ENCODE data around the gene GRAMD2B. TPM values are rescaled to one million over a fixed set of nuclear protein-coding genes. Genes with fewer than 3 reads are reported as not detected.
"Not testable (repeated sequence)": the region's sequence is repeated elsewhere in the genome, so short reads cannot be mapped to it uniquely, and the experiment has no call there.

Gene GRAMD2B
- polyA plus RNA-seq, 1 donor from 2014 or later = not detected

- Histone ChIP-seq H3K79me2 (replicated peaks; ENCODE audit: insufficient read depth, low read length) (no peaks in the 10 kb centered on the region), H3K4me3 (ENCODE audit: low read length) (no peak overlapping the region), H3K4me2 (ENCODE audit: low read length) (no peak overlapping the region), H3K27me3 (ENCODE audit: insufficient read depth, low read depth, low read length) (no peaks in the 10 kb centered on the region), H3K9ac (ENCODE audit: low read length) (no peak overlapping the region), H3K27ac (ENCODE audit: low read length) (no peak overlapping the region), H3K9me3 (ENCODE audit: low read length) (no peaks in the 10 kb centered on the region), H2AFZ (ENCODE audit: low read depth, low read length) (no peak overlapping the region), H3F3A (ENCODE audit: insufficient read depth, low read length, poor library complexity, severe bottlenecking) (no peaks in the 10 kb centered on the region), H3K9me2 (ENCODE audit: insufficient read depth, low read length) (no peaks in the 10 kb centered on the region), H4K20me1 (ENCODE audit: insufficient read depth) (no peaks in the 10 kb centered on the region), H3K36me3 (ENCODE audit: insufficient read depth, low read length) (no peaks in the 10 kb centered on the region)
- TF ChIP-seq TAF1 (IDR thresholded peaks at IDR 0.05; ENCODE audit: low read depth) = no peak
- TF ChIP-seq SMC3 (conservative IDR thresholded peaks at IDR 0.05; ENCODE audit: poor library complexity) = no peak
- TF ChIP-seq EP300 (conservative IDR thresholded peaks at IDR 0.05; ENCODE audit: poor library complexity, severe bottlenecking) = no peak
- TF ChIP-seq RAD21 (conservative IDR thresholded peaks at IDR 0.05) = no peak
- no peak for TF ChIP-seq CTCF (IDR thresholded peaks at IDR 0.05; ENCODE audit: poor library complexity, severe bottlenecking)
- TF ChIP-seq REST (IDR thresholded peaks at IDR 0.05; ENCODE audit: borderline replicate concordance) = no peak
- no peak for TF ChIP-seq POLR2AphosphoS5 (IDR thresholded peaks at IDR 0.05)
- TF ChIP-seq EZH2 (IDR thresholded peaks at IDR 0.05; ENCODE audit: borderline replicate concordance, insufficient read depth, low read length, poor library complexity, severe bottlenecking) = no peak
- no peak for TF ChIP-seq MXI1 (conservative IDR thresholded peaks at IDR 0.05; ENCODE audit: poor library complexity, severe bottlenecking)
These were observed 44.9 kb downstream of the GRAMD2B start for GRCh38 chr5:126468091-126468490.

- Histone ChIP-seq H3K27ac (ENCODE audit: low read length) (no peak overlapping the region), H3K9ac (ENCODE audit: low read length) (no peak overlapping the region), H2AFZ (ENCODE audit: low read depth, low read length) (no peak overlapping the region), H3K4me3 (ENCODE audit: low read length) (no peak overlapping the region), H3F3A (ENCODE audit: insufficient read depth, low read length, poor library complexity, severe bottlenecking) (no peaks in the 10 kb centered on the region), H3K9me3 (ENCODE audit: low read length) (no peaks in the 10 kb centered on the region), H3K9me2 (ENCODE audit: insufficient read depth, low read length) (no peaks in the 10 kb centered on the region), H3K4me2 (ENCODE audit: low read length) (no peak overlapping the region), H3K36me3 (ENCODE audit: insufficient read depth, low read length) (no peaks in the 10 kb centered on the region), H3K79me2 (replicated peaks; ENCODE audit: insufficient read depth, low read length) (no peaks in the 10 kb centered on the region), H4K20me1 (ENCODE audit: insufficient read depth) (no peaks in the 10 kb centered on the region), H3K27me3 (ENCODE audit: insufficient read depth, low read depth, low read length) (no peaks in the 10 kb centered on the region)
- TF ChIP-seq RAD21 (conservative IDR thresholded peaks at IDR 0.05) (no peak), EP300 (conservative IDR thresholded peaks at IDR 0.05; ENCODE audit: poor library complexity, severe bottlenecking) (no peak), POLR2AphosphoS5 (IDR thresholded peaks at IDR 0.05) (no peak), EZH2 (IDR thresholded peaks at IDR 0.05; ENCODE audit: borderline replicate concordance, insufficient read depth, low read length, poor library complexity, severe bottlenecking) (no peak)
These were observed 46.5 kb downstream of the GRAMD2B start for GRCh38 chr5:126469536-126470316.

- H3K9ac ChIP-seq (ENCODE audit: low read length); H3K4me3 ChIP-seq (ENCODE audit: low read length); H2AFZ ChIP-seq (ENCODE audit: low read depth, low read length); H4K20me1 ChIP-seq (ENCODE audit: insufficient read depth); H3K27me3 ChIP-seq (ENCODE audit: insufficient read depth, low read depth, low read length); H3F3A ChIP-seq (ENCODE audit: insufficient read depth, low read length, poor library complexity, severe bottlenecking); H3K9me2 ChIP-seq (ENCODE audit: insufficient read depth, low read length); H3K4me2 ChIP-seq (ENCODE audit: low read length); H3K27ac ChIP-seq (ENCODE audit: low read length); H3K79me2 ChIP-seq (replicated peaks; ENCODE audit: insufficient read depth, low read length); H3K36me3 ChIP-seq (ENCODE audit: insufficient read depth, low read length); H3K9me3 ChIP-seq (ENCODE audit: low read length): not testable (repeated sequence)
These were observed 47.3 kb downstream of the GRAMD2B start for GRCh38 chr5:126470529-126470928.
